ENCODE measurements around the gene ZNF710.
A peak's percentile ranks its signal among the peaks of the same experiment; 100 is the strongest.
"Not testable (repeated sequence)": the region's sequence is repeated elsewhere in the genome, so short reads cannot be mapped to it uniquely, and the experiment has no call there.

Gene ZNF710

GRCh38 chr15:90001062-90001682 lies at the start of gene ZNF710:
Gene ZNF710 (plus strand): TSS chr15:90001324. CDS start chr15:90067138, 65,814 bp downstream.
- peak; percentile 80 for DNase-seq (ENCODE audit: low spot score)

GRCh38 chr15:89954541-89954940 lies 46.6 kb upstream of the ZNF710 start:
- no peak for DNase-seq (ENCODE audit: low spot score)

GRCh38 chr15:89955449-89955998 lies 45.6 kb upstream of the ZNF710 start:
- not testable (repeated sequence) for DNase-seq (ENCODE audit: low spot score)

GRCh38 chr15:89958107-89958805 lies 42.9 kb upstream of the ZNF710 start:
- no peak for DNase-seq (ENCODE audit: low spot score)

- peak; percentile 78 for DNase-seq (ENCODE audit: low spot score)
These were observed 37.6 kb upstream of the ZNF710 start for GRCh38 chr15:89963301-89964231.

GRCh38 chr15:89964232-89964954 lies 36.7 kb upstream of the ZNF710 start:
- DNase-seq (ENCODE audit: low spot score) = peak; percentile 36

GRCh38 chr15:89967881-89968280 lies 33.2 kb upstream of the ZNF710 start:
- DNase-seq (ENCODE audit: low spot score) = no peak

GRCh38 chr15:89971592-89971997 lies 29.5 kb upstream of the ZNF710 start:
- peak; percentile 63 for DNase-seq (ENCODE audit: low spot score)

GRCh38 chr15:89972085-89972484 lies 29.0 kb upstream of the ZNF710 start:
- no peak for DNase-seq (ENCODE audit: low spot score)

- peak; percentile 54 for DNase-seq (ENCODE audit: low spot score)
These were observed 25.5 kb upstream of the ZNF710 start for GRCh38 chr15:89975482-89976245.

- peak; percentile 48 for DNase-seq (ENCODE audit: low spot score)
These were observed 24.9 kb upstream of the ZNF710 start for GRCh38 chr15:89976246-89976600.

- DNase-seq (ENCODE audit: low spot score) = not testable (repeated sequence)
These were observed 23.3 kb upstream of the ZNF710 start for GRCh38 chr15:89977836-89978235.

- no peak for DNase-seq (ENCODE audit: low spot score)
These were observed 22.2 kb upstream of the ZNF710 start for GRCh38 chr15:89978914-89979313.

GRCh38 chr15:89980896-89981295 lies 20.2 kb upstream of the ZNF710 start:
- no peak for DNase-seq (ENCODE audit: low spot score)

GRCh38 chr15:89982315-89983055 lies 18.6 kb upstream of the ZNF710 start:
- peak; percentile 61 for DNase-seq (ENCODE audit: low spot score)

- DNase-seq (ENCODE audit: low spot score) = no peak
These were observed 17.1 kb upstream of the ZNF710 start for GRCh38 chr15:89984001-89984400.

GRCh38 chr15:89984421-89985010 lies 16.6 kb upstream of the ZNF710 start:
- no peak for DNase-seq (ENCODE audit: low spot score)

GRCh38 chr15:89985111-89985510 lies 16.0 kb upstream of the ZNF710 start:
- no peak for DNase-seq (ENCODE audit: low spot score)

GRCh38 chr15:89991312-89991711 lies 9.8 kb upstream of the ZNF710 start:
- no peak for DNase-seq (ENCODE audit: low spot score)

- peak; percentile 91 for DNase-seq (ENCODE audit: low spot score)
These were observed 7.8 kb upstream of the ZNF710 start for GRCh38 chr15:89993349-89993748.

Data from pons (tissue), 1 donor.